ENCODE results near the gene KDM4B. TPM values are rescaled to one million over a fixed set of nuclear protein-coding genes. Genes with fewer than 3 reads are reported as not detected.

KDM4B gene
- total RNA-seq, 1 donor from 2014 or later: 34.1 TPM

DNA sequence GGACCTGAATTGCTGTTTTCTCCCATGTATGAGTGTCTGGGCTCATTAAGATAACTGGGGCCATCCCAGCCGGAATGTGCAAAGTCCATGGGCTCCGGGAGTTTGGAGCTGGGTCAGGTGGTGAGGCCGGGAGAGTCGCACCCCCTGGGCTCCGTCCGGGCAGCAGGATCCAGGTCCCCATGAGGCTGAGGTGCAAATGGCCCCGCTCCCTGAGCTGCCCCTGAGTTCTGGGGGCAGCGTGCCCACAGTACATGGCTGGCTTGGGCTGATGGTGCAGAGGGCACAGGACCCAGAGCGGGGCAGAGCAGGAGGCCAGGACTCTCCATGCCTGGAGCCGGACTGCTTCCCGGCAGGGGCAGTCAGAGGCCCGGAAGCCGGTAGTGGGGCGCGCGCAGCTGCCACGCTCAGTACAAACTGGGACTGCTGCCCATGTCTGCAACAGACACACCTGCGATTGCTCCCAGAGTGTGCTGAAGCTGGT lies 136.0 kb downstream of the KDM4B start:
- H3K9me3 ChIP-seq (replicated peaks): peaks cover 6% of the 10 kb centered on the region
- intact Hi-C loops (cut with micrococcal nuclease): no loop called here
- peak overlapping the region; percentile 77 for H3K27ac ChIP-seq (replicated peaks)
- H3K36me3 ChIP-seq: peaks cover 29% of the 10 kb centered on the region
- no peak for DNase-seq
- H3K27me3 ChIP-seq (ENCODE audit: low read depth): no peaks in the 10 kb centered on the region
- H3K4me3 ChIP-seq: no peak overlapping the region
- TF ChIP-seq CTCF (IDR thresholded peaks at IDR 0.05; ENCODE audit: borderline replicate concordance): no peak
- H3K4me1 ChIP-seq: peaks cover 64% of the 10 kb centered on the region

- H3K4me1 ChIP-seq: peaks cover 64% of the 10 kb centered on the region
- H3K9me3 ChIP-seq (replicated peaks): no peaks in the 10 kb centered on the region
- intact Hi-C loops (cut with micrococcal nuclease): no loop called here
- no peak overlapping the region for H3K27ac ChIP-seq (replicated peaks)
- no peak for TF ChIP-seq CTCF (IDR thresholded peaks at IDR 0.05; ENCODE audit: borderline replicate concordance)
- H3K36me3 ChIP-seq: peaks cover 32% of the 10 kb centered on the region
- no peak overlapping the region for H3K4me3 ChIP-seq
- DNase-seq: no peak
- no peaks in the 10 kb centered on the region for H3K27me3 ChIP-seq (ENCODE audit: low read depth)
These were observed 137.3 kb downstream of the KDM4B start for GRCh38 chr19:5106191-5106726.

DNA sequence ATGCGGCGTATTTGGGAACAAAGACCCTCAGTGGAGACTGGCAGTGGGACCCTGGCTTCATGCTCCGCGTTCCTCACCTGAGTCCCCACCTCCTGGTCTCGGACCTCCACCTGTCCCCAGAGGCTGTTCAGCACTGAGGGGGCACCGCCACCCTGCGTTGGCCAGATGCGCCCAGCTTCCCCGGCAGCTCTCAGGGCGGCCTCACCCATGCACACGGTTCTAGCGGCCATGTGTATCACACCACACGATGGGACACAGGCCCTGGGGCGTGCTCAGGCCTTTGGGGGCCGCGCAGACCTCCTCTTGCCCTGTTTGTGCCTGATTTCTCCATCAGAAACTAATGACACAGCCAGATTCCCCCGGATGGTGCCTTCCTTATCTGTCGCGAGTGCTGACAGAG lies 138.1 kb downstream of the KDM4B start:
- DNase-seq: no peak
- TF ChIP-seq CTCF (IDR thresholded peaks at IDR 0.05; ENCODE audit: borderline replicate concordance): no peak
- peaks cover 39% of the 10 kb centered on the region for H3K36me3 ChIP-seq
- no peaks in the 10 kb centered on the region for H3K9me3 ChIP-seq (replicated peaks)
- H3K27me3 ChIP-seq (ENCODE audit: low read depth): no peaks in the 10 kb centered on the region
- no peak overlapping the region for H3K4me3 ChIP-seq
- peak overlapping the region; percentile 64 for H3K27ac ChIP-seq (replicated peaks)
- peaks cover 59% of the 10 kb centered on the region for H3K4me1 ChIP-seq
- intact Hi-C loops (cut with micrococcal nuclease): no loop called here

GRCh38 chr19:5107432-5108122 lies 138.7 kb downstream of the KDM4B start:
- Histone ChIP-seq H3K36me3 (peaks cover 45% of the 10 kb centered on the region), H3K27ac (replicated peaks) (peak overlapping the region; percentile 64), H3K4me3 (no peak overlapping the region), H3K9me3 (replicated peaks) (no peaks in the 10 kb centered on the region), H3K4me1 (peaks cover 53% of the 10 kb centered on the region), H3K27me3 (ENCODE audit: low read depth) (no peaks in the 10 kb centered on the region)
- peak; percentile 51 for DNase-seq
- intact Hi-C loops (cut with micrococcal nuclease): no loop called here
- TF ChIP-seq CTCF (IDR thresholded peaks at IDR 0.05; ENCODE audit: borderline replicate concordance): no peak

DNA sequence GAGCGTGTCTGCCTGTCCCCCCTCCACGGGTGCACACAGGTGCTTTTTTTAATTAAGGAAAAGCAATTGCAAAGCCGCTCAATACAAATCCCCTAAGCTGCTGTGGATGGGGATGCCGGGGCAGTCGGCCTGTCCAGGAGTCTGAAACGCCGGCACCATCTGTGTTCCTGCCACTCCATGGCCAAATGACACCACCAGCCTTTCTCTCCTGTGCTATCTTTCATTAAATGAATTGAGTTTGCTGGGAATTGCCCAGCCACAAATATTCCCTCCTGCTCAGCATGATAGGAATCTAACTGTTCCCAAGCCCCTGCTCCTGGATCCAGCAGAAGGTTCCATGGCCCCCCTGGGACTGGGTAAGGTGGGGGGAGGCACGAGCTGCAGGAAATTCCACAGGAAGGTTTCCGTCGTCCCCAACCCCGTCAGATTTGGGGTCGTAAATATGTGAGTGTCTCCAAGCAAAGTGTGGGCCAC lies 139.2 kb downstream of the KDM4B start:
- peaks cover 47% of the 10 kb centered on the region for H3K4me1 ChIP-seq
- peak overlapping the region; percentile 64 for H3K27ac ChIP-seq (replicated peaks)
- intact Hi-C loops (cut with micrococcal nuclease): no loop called here
- H3K36me3 ChIP-seq: peaks cover 51% of the 10 kb centered on the region
- no peak for TF ChIP-seq CTCF (IDR thresholded peaks at IDR 0.05; ENCODE audit: borderline replicate concordance)
- no peaks in the 10 kb centered on the region for H3K9me3 ChIP-seq (replicated peaks)
- no peak overlapping the region for H3K4me3 ChIP-seq
- no peaks in the 10 kb centered on the region for H3K27me3 ChIP-seq (ENCODE audit: low read depth)
- no peak for DNase-seq

All from left ventricle myocardium inferior (tissue), 1 donor.